SHP77 treated with DMSO at 0.1 percent for 48 hours (cell line): ENCODE measurements around the gene RECK.
"Not testable (repeated sequence)": the region's sequence is repeated elsewhere in the genome, so short reads cannot be mapped to it uniquely, and the experiment has no call there.

Experiments
- DNase-seq: peaks from one replicate; lab custom pipeline; 2025; lab: John Stamatoyannopoulos, UW

RECK gene, protein sequence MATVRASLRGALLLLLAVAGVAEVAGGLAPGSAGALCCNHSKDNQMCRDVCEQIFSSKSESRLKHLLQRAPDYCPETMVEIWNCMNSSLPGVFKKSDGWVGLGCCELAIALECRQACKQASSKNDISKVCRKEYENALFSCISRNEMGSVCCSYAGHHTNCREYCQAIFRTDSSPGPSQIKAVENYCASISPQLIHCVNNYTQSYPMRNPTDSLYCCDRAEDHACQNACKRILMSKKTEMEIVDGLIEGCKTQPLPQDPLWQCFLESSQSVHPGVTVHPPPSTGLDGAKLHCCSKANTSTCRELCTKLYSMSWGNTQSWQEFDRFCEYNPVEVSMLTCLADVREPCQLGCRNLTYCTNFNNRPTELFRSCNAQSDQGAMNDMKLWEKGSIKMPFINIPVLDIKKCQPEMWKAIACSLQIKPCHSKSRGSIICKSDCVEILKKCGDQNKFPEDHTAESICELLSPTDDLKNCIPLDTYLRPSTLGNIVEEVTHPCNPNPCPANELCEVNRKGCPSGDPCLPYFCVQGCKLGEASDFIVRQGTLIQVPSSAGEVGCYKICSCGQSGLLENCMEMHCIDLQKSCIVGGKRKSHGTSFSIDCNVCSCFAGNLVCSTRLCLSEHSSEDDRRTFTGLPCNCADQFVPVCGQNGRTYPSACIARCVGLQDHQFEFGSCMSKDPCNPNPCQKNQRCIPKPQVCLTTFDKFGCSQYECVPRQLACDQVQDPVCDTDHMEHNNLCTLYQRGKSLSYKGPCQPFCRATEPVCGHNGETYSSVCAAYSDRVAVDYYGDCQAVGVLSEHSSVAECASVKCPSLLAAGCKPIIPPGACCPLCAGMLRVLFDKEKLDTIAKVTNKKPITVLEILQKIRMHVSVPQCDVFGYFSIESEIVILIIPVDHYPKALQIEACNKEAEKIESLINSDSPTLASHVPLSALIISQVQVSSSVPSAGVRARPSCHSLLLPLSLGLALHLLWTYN

DNA sequence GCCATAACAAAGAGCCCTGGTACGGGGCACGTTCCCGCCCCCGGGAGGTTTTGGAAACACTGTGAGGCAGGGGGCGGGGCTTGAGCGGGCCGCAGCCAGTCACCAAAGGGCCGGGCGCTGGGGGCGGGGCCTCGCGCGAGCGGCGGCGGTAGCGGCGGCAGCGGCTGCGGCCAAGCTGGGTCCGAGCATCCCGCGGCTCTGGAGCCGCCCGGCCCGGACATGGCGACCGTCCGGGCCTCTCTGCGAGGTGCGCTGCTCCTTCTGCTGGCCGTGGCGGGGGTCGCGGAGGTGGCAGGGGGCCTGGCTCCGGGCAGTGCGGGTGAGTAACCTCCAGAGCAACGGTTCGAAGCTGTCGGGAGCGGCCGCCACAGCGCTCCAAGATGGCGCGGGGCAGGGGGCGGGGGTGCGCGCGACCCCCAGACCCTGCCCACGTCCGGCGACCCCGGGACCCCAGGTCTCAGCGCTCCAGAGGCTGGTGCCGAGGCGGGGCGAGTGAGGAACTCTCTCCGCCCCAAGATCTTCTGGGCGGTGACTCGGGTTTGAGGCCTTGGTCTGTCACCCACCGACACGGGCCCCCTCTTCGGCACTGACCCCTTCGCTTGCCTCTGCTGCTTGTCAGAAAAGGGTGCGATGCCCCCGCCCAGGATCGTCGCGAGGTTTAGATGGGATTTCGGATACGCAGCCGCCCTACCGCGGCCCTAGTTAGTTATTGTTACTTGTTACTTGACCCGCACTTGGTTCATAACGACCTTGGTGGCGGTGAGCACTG lies at the start of gene RECK:
Gene RECK, plus strand, starts transcription at position 134 of the 769 bp plus-strand sequence. Its CDS starts 86 bp downstream, at position 220.
- no peak for DNase-seq

DNA sequence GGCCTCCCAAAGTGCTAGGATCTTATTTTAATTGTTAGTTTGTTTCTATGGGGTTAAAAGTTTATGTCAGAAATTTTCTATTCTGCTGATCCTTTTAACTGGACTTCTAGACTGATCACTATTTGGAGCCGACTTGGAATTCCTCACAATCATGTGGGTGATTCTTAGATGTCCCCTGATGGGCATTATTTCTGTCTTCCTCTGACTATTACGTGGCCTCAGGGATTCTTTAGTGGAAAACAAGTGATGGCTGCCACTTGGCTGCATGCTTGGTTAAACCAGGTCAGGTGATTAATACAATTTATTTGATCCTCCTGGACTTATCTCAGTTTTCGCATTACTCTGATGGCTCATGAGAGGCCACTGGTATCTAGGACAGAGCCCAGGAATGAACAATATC lies 46.6 kb upstream of the RECK start:
- no peak for DNase-seq

DNA sequence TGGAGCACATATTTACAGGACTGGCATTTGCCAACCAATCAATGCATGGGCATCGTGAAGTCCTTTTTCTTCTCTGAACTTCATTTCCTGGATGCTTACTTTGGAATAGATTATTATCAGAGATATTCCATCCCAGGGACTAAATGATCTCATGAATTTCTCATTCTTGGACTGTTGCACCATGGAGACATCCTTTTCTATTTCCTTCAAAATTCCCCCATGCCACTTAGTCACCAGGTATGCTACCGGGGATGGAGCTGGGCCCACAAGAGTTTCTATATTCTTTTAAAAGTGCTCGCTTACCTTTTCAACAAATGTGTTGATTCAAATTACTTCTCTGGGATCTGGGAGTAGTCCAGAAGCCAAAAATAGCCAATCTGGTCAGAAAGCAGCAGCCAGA lies 43.6 kb upstream of the RECK start:
- DNase-seq = not testable (repeated sequence)

DNA sequence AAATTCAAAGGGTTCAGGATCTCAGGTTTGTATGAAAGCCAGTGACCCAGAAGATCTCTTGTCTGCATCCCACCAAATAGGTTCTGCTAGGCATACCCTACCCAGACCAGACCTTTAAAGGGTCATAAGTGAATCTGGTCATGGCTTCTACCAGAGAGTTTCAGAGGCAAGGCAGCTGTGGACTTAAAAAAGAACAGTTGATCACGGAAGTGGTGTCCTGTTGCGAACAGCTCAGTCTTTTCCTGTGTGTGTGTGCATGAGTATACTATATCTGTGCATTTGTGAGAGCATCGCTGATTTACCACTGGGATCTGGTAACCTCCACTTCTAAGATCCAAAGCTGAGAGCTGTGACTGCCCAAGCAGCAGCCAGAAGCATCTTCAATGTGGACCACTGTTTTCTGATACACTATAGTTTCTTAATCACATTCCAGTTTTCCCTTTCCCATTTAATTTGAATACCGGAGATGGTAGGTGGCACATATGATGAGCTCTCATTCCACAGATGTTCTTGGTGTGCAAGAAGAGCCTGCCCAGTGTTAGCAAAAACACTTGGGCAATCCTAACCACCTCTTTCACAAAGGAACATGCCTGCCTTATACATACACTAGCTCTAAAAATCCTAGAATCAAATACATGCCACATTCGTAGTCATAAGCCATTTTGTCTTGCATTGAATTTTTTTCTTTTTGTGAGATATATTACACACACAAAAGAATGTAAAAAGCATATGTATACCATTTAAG lies 42.6 kb upstream of the RECK start:
- no peak for DNase-seq

DNA sequence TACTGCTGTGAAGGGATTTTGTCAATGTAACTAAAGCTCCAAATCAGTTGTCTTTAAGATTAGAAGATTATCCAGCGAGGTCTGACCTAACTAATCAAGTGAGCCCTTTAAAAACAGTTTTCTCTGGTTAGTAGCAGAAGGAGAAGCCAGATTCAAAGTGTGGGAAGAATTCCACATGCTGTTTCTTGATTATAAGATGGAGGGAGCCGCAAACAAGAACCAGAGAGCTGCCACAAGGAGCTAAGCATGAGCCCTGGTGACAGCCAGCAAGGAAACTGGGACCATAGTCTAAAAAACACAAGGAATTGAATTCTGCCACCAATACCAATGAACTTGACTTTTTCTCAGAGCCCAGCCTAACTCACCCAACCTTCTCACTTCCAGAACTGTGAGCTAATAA lies 41.8 kb upstream of the RECK start:
- DNase-seq = no peak

DNA sequence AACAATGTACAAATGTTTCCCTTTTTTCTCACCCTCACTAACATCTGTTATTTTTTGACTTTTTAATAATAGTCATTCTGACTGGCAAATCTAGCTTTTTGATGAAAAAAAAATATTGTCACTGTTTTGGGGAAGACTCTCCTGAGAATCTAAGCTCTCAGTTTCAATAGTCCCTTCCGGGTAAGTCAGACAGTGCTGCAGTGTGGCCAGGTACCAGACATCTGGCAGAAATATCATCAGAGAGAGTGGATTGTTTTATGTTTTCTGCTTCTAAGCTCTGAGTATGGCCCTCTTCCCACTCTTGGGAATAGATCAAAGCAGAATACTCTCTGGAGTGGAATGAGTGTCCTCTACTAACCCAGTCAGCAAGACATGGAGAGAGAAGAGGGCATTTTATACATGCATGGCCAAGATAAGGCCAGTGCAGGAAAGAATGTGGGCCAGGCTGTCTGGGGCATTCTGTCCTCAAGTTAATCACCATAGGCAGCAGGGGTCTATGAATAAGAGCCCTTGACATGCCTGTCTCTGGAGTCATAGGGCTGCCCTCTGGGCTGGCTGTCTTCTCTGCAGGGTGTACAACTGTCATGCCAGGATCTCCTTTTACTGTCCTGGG lies 40.2 kb upstream of the RECK start:
- no peak for DNase-seq

DNA sequence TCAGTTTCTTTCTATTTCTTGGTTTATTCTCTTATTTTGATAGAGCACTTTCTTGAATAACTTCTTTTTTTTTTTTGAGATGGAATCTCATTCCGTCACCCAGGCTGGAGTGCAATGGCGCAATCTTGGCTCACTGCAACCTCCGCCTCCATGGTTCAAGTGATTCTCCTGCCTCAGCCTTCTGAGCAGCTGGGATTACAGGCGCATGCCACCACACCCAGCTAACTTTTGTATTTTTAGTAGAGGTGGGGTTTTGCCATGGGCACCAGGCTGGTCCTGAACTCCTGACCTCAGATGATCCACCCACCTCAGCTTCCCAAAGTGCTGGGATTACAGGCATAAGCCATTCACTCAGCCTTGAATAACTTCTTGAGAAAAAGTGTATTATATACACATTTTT lies 39.7 kb upstream of the RECK start:
- not testable (repeated sequence) for DNase-seq

DNA sequence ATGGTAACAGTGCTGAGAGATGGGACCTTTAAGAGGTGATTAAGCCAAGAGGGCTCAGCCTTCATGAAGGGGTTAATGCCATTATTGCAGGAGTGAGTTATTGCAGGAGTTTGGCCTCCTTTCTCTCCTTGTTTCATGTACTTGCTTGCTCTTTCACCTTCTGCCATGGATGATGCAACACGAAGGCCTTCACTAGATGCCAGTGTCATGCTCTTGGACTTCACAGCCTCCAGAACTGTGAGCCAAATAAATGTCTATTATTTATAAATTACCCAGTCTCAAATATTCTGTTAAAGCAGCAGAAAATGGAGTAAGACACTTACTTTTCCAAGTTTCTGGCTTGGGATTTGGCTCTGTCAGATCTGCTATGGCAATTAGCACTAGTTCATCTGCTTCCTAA lies 38.4 kb upstream of the RECK start:
- DNase-seq = no peak

DNA sequence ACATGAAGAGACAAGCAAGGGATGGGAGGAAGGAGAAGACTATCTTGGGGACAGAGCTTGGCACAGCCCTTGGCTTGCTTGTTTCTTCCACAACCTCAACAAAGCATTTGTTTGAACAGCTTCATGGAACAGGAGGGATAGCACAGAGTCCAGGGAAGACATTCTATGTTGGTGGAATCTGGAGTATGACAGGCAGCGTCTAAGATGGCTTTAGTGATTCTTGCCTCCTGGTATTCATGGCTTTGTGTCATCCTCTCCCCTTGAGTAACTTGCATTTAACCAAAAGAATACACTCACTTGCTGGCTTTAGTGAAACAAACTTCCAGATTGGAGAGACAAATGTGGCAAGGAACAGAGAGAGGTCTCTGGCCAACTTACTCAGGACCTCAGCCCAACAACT lies 30.8 kb upstream of the RECK start:
- DNase-seq = no peak

DNA sequence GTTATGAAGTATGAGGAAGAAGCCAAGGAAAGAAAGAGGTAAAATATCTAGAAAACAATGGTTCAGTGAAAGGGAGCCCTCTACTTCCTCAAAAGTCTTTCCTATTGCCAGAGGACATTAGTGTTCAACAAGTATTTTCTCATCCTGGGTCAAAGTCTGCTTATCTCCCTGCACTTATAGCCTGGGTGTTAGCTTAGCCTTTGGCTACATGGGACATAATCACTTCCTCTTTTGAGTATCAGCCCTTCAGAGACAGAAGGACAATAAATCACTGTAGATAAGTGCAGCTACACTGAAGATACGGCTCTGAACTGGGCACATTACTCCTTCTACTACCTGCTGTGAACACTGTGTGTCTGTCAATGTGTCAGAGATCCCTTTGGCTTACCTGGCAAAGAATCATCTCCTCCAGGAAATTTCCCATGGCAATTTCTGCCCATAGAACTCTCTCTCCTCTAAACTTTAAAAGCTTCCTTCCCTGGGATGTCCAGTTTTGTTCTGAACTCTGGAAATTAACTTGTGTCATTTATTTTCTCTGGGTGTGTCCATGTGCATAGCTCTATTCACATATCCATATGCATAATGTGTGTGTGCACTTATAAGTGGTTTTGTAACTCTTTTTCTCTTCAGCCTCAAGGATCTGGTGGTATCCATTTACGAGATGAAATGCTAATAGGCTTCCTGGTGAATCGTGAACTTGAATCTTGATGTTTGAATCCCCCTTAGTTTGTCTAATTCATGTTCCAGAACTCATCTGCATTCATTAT lies 30.0 kb upstream of the RECK start:
- no peak for DNase-seq

DNA sequence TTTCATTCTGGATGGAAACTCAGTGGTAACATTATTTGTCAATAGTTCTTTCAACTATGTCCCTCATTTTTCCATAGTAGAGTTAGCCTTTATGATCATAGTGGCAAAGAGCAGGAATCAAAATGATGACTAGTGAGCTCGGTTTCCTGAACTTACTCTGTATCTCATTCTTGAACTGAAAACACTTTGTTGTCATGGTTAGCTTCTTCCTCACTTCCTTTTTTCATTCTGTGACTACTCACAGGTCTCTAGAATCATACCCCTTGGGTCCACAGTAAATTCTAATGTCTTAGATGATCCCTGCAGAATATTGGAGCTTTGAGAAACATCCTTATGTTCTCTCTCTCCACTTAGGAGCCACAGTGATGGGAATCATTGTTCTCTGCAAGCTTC lies 29.4 kb upstream of the RECK start:
- DNase-seq = no peak

DNA sequence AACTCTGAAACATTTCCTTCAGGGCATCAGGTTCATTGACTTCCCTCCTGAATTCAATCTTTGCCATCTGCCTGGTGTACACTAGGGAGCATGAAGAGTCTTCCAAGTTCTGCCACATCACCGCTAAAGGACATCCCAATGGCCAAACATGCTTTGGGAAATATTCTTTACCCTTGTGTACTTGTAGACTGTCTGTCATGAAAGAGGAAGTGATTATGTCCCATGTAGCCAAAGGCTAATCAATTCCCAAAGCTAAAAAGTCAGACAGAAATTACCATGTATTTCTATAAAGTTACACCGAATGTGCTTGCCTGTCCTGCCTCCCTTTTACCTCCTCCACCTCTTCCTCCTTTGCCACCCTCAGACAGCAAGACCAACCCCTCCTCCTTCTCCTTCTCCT lies 28.9 kb upstream of the RECK start:
- no peak for DNase-seq

DNA sequence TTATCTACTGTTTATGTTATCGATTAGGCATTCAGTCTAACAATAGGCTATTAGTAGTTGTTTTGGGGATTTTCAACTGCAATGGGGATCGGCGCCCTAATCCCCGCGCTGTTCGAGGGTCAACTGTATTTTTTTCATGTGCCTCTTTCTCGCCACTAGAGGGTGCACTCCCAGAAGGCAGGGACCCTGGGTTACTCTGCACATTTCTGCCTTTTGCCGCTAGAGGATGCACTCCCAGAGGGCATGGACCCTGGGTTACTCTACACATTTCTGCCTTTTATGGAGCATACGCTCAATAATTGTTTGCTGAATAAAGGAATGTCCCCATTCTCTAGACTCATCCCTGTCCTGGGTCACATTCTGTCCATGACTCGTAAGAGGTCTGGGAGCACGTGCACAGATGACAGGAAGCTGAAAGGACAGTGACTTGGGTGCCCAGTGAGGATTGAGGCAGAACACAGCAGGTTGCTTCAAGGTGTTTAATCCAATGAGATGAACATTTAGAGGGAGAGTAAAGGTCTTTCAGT lies 27.9 kb upstream of the RECK start:
- no peak for DNase-seq

DNA sequence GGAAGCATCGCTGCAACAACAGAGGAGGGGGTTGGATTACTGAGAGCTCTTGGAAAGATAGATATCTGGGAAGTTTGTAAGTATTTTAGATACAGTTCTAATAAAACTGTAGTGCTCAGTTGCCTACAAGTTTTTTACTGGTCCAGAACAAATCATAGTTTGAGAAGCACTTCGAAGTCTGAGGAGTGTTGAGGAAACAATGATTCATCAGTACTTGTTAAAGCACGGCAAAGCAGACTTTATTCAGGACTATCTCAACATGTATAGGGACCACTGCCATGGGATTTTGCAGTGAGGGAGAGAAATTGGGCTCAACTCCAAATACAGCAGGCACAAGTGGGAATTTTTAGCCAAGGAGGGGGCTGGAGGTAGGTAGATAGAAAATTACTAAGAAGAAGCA lies 25.3 kb upstream of the RECK start:
- DNase-seq = no peak

DNA sequence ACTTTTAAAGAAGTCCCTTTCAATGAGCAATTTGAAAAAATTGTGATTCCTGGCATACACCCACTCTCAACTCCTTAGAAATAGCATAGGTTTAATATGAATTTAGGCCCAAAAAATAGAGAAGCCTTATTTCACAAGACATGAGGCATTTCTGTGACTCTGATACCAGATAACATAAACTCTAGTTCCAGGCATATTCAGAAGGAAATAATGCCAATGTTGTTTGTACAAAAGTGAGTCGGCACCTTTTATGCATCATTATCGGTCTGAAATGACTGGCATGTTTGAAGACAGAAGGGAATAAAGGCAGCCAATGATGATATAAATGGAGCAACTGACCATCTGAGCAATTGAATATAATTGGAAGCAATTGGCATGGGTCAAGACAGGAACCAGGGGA lies 19.4 kb upstream of the RECK start:
- DNase-seq = no peak

DNA sequence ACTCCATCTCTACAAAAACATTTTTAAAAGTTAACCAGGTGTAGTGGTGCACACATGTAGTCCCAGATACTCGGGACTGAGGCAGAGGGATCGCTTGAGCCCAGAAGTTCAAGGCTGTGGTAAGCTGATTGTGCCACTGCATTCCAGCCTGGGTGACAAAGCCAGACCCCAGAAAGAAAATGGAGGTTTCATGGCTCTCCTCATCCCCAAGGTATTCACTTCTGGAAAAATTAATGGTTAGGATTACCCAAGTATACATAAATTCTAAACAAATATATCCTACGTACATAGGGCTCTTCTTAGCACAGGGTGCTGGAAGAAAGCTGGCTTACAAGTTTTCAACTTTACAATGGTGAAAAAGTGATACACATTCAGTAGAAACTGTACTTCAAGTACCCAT lies 18.6 kb upstream of the RECK start:
- no peak for DNase-seq

DNA sequence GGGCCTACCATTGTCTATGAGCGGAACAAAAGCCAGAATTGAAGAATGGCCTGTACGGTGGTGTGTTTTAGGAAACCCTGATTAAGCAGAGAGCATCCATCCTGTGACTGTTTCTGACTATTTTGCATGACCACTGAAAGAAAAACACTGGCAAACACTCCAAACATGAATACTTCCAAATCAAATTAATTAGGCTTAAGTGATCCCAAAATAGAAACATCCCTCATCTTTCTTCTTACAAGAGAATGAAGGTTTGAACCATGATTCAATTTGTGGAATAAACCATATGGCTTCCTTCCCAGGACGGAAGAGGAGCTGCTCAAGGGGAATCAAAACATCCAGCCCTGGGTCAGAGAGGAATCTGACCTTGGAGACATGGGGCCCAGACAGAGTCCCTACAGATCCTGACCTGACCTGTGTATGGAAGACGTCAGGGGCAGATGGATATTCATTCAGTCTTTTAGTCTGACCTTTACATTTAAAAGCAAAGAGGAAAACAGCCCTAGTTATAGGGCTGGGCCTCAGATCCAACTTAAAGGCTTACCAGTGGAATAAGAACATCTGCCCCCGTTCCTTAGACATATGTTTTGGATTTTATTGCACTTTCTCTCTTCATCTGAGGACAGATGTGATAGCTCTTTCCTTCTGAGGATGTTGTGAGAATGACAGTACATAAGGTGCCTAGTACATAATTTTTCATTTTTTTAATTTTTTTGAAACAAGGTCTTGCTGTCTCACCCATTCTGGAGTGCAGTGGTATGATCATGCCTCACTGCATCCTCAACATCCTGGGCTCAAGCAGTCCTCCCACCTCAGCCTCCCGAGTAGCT lies 17.6 kb upstream of the RECK start:
- no peak for DNase-seq

DNA sequence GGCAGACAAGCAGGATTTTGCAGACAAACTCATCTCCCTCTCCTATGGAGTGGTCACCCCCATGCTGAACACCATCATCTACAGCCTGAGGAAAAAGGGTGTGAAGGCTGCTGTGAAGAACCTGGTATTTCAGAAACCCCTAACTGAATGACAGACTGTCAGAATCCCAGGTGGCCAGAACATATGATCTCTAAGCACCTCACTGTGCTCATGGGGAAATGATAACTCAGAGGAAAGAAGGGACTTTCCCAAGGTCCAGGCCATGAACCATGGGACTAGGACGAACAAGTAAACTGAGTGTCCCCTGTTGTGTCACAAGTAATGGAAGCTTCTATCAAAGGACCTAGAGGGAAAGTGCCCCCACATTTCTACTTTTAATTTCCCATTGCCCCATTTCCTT lies 14.7 kb upstream of the RECK start:
- no peak for DNase-seq
